Right lung (tissue), 5 donors: ENCODE results near the gene CSKMT. TPM values are rescaled to one million over a fixed set of nuclear protein-coding genes. Genes with fewer than 3 reads are reported as not detected.
"Not testable (repeated sequence)": the region's sequence is repeated elsewhere in the genome, so short reads cannot be mapped to it uniquely, and the experiment has no call there.

Experiments used
- DNase-seq, 2 donors: peaks; one replicate each; pipeline ENCODE4 v3.0.0-alpha.2; 2013
- polyA plus RNA-seq, 5 donors: library from polyadenylated mRNA; unstranded; fragments of 120-200 nt; gene quantifications; one replicate each; pipeline versions ENCODE4 v1.2.1 to v1.2.3, GENCODE V29; 2013; ENCODE audit warnings: inconsistent platforms in 1 of 5, low replicate concordance in 1 of 5; ENCODE audit not compliant: insufficient read length in 5 of 5, insufficient read depth in 1 of 5

The CSKMT gene
- polyA plus RNA-seq, 5 donors, result 4.8 to 9.0 (median 7.1) TPM

GRCh38 chr11:62652161-62653006 lies 12.7 kb upstream of the CSKMT start:
- DNase-seq, result no peak

GRCh38 chr11:62654297-62654696 lies 10.8 kb upstream of the CSKMT start:
- DNase-seq, result no peak

- no peak for DNase-seq
Measured at GRCh38 chr11:62656796-62657429, 8.2 kb upstream of the CSKMT start.

- no peak for DNase-seq
Measured at GRCh38 chr11:62664405-62665074, 572 bp upstream of the CSKMT start.

GRCh38 chr11:62665599-62666258 lies 617 bp downstream of the CSKMT start:
- DNase-seq, result no peak

GRCh38 chr11:62666259-62666926 lies 1.3 kb downstream of the CSKMT start:
- DNase-seq, result no peak

- no peak for DNase-seq
Measured at GRCh38 chr11:62667460-62667859, 2.3 kb downstream of the CSKMT start.

- DNase-seq, result no peak
Measured at GRCh38 chr11:62669420-62670161, 4.5 kb downstream of the CSKMT start.

GRCh38 chr11:62671236-62671607 lies 6.1 kb downstream of the CSKMT start:
- DNase-seq, result no peak

- peak; percentile 74 to 81 for DNase-seq
Measured at GRCh38 chr11:62671608-62672389, 6.7 kb downstream of the CSKMT start, which contains the start of the genes LBHD1 and UQCC3. Gene LBHD1 (minus strand): TSS chr11:62672267. CDS start chr11:62670031, 2,236 bp downstream. Gene UQCC3 (plus strand): TSS chr11:62671673. CDS start chr11:62671746, 73 bp downstream.

GRCh38 chr11:62673196-62673525 lies 8.0 kb downstream of the CSKMT start:
- no peak for DNase-seq

GRCh38 chr11:62675415-62675814 lies 10.3 kb downstream of the CSKMT start:
- DNase-seq, result not testable (repeated sequence)

- DNase-seq, result no peak
Measured at GRCh38 chr11:62676698-62677097, 11.6 kb downstream of the CSKMT start.

- no peak for DNase-seq
Measured at GRCh38 chr11:62677156-62677555, 12.0 kb downstream of the CSKMT start.

- no peak for DNase-seq
Measured at GRCh38 chr11:62677714-62678113, 12.6 kb downstream of the CSKMT start.

GRCh38 chr11:62678433-62678769 lies 13.3 kb downstream of the CSKMT start:
- no peak for DNase-seq

GRCh38 chr11:62678770-62679696 lies 13.9 kb downstream of the CSKMT start, which contains the start of gene UBXN1:
Gene UBXN1 (minus strand): TSS chr11:62679073. CDS start chr11:62678923, 150 bp downstream.
- peak; percentile 87 to 89 for DNase-seq

GRCh38 chr11:62680825-62681240 lies 15.7 kb downstream of the CSKMT start:
- DNase-seq, result no peak

- no peak for DNase-seq
Measured at GRCh38 chr11:62682518-62682917, 17.4 kb downstream of the CSKMT start.
